Panc1 (cell line): Measurements from ENCODE around the gene TRPV5. TPM values are rescaled to one million over a fixed set of nuclear protein-coding genes. Genes with fewer than 3 reads are reported as not detected.

Experiments used
- ATAC-seq: fragments of 200-7000 bp; cut with Tn5 transposase; 2 replicates; pipeline ENCODE4 v1.9.1; 2020; ENCODE audit warnings: mild to moderate bottlenecking, moderate library complexity
- BruUV-seq: library from RNA; stranded (reverse); fragments of 400-500 nt; replicated peaks from 2 replicates; lab custom pipeline; 2021; lab: Mats Ljungman, UMichigan
- CTCF ChIA-PET: fragments of 300-600 bp; sonication (Branson Sonifier 250); formaldehyde crosslinking; loops from one replicate; lab custom pipeline; 2022; ENCODE audit warnings: antibody characterized with exemption; lab: Charles Lee
- POLR2A ChIA-PET: fragments of 300-600 bp; sonication (Branson Sonifier 250); formaldehyde crosslinking; loops from one replicate; lab custom pipeline; 2022; ENCODE audit warnings: antibody characterized with exemption; lab: Charles Lee
- DNase-seq: peaks from one replicate; pipeline ENCODE4 v3.0.0-alpha.2; 2010; ENCODE audit warnings: low read depth, low spot score
- H3K27ac ChIP-seq: 2 replicates; pipeline ENCODE4 v1.5.1; 2011; ENCODE audit warnings: mild to moderate bottlenecking, low read length, inconsistent platforms
- H3K27me3 ChIP-seq: fragments of 200-500 bp; sonication (Bioruptor generic); 2 replicates; pipeline ENCODE4 v1.6.0; 2014; ENCODE audit warnings: low read length, inconsistent platforms; ENCODE audit not compliant: control insufficient read depth, insufficient read depth
- H3K36me3 ChIP-seq: fragments of 200-500 bp; sonication (Bioruptor generic); 2 replicates; pipeline ENCODE4 v1.5.1; 2014; ENCODE audit warnings: inconsistent platforms, mild to moderate bottlenecking, low read length, moderate library complexity; ENCODE audit not compliant: control insufficient read depth, insufficient read depth
- H3K4me1 ChIP-seq: 2 replicates; pipeline ENCODE4 v1.5.1; 2011; ENCODE audit warnings: inconsistent platforms, mild to moderate bottlenecking, low read length, moderate library complexity; ENCODE audit not compliant: control insufficient read depth, insufficient read depth
- H3K4me3 ChIP-seq, 2 experiments: 2 replicates each; pipeline ENCODE4 v1.5.1; 2011 to 2012; ENCODE audit warnings: low read depth in 2 of 2, low read length in 2 of 2, mild to moderate bottlenecking in 2 of 2, inconsistent platforms in 1 of 2, moderate library complexity in 1 of 2
- H3K9me3 ChIP-seq: fragments of 200-500 bp; sonication (Bioruptor generic); 2 replicates; pipeline ENCODE4 v1.5.1; 2014; ENCODE audit warnings: low read depth, mild to moderate bottlenecking, inconsistent platforms, low read length, moderate library complexity; ENCODE audit not compliant: control insufficient read depth, insufficient read depth
- CTCF ChIP-seq: fragments of 450-650 bp; IDR thresholded peaks from 2 replicates; pipeline ENCODE4 v1.5.1; 2017; ENCODE audit warnings: mild to moderate bottlenecking
- POLR2AphosphoS5 ChIP-seq: IDR thresholded peaks from 2 replicates; pipeline ENCODE4 v1.6.1; 2012; ENCODE audit warnings: mild to moderate bottlenecking, low read depth, low read length, moderate library complexity
- REST ChIP-seq, 2 experiments: IDR thresholded peaks; 2 replicates each; pipeline ENCODE4 v1.6.1; 2011 to 2012; ENCODE audit warnings: low read depth in 2 of 2, control low read depth in 1 of 2, low read length in 1 of 2, mild to moderate bottlenecking in 1 of 2, moderate library complexity in 1 of 2; ENCODE audit not compliant: insufficient read depth in 1 of 2
- SIN3A ChIP-seq: IDR thresholded peaks from 2 replicates; pipeline ENCODE4 v1.6.1; 2012; ENCODE audit warnings: low read depth, mild to moderate bottlenecking, low read length, moderate library complexity, borderline replicate concordance; ENCODE audit not compliant: insufficient read depth
- TCF7L2 ChIP-seq: IDR thresholded peaks from 2 replicates; pipeline ENCODE4 v1.6.1; 2011; ENCODE audit warnings: mild to moderate bottlenecking, low read depth, low read length, inconsistent platforms
- in situ Hi-C: cut with HindIII; loops from 2 replicates; pipeline ENCODE4 v1.10.0; 2016; ENCODE audit warnings: low sequenced_read_pairs, low pct_unique_long_range_greater_than_20kb
- intact Hi-C: fragments of 100-400 bp; cut with micrococcal nuclease; formaldehyde crosslinking; loops from one replicate; pipeline ENCODE4 v1.10.0; 2022; ENCODE audit not compliant: unreplicated experiment
- total RNA-seq: library from RNA; stranded (reverse); gene quantifications from one replicate; pipeline ENCODE4 v1.2.1, GENCODE V29; 2021; ENCODE audit not compliant: unreplicated experiment

TRPV5 gene
- total RNA-seq, 1 experiment from 2014 or later, result not detected

- POLR2A ChIA-PET, result no interaction called here
- in situ Hi-C loops (no loop called here), intact Hi-C loops (no loop called here)
- Histone ChIP-seq H3K9me3 (no peaks in the 10 kb centered on the region), H3K4me3 (no peak overlapping the region), H3K27me3 (no peaks in the 10 kb centered on the region; the same call in 1 of the 2 replicates), H3K36me3 (no peaks in the 10 kb centered on the region), H3K4me1 (no peaks in the 10 kb centered on the region), H3K27ac (no peak overlapping the region)
- DNase-seq (no peak), ATAC-seq (no peak)
- TF ChIP-seq POLR2AphosphoS5 (no peak), REST (IDR thresholded peaks at IDR 0.05; ENCODE audit: insufficient read depth in 1 of 2, low read depth in 2 of 2, low read length in 1 of 2) (no peak), SIN3A (no peak), CTCF (no peak), TCF7L2 (no peak)
- CTCF ChIA-PET, result no interaction called here
- no TSS peak for BruUV-seq
Measured at GRCh38 chr7:142897691-142898090, 35.9 kb downstream of the TRPV5 start.

- no peak overlapping the region for H3K27ac ChIP-seq
- ChIA-PET CTCF (no interaction called here), POLR2A (no interaction called here)
- no peaks in the 10 kb centered on the region for H3K4me1 ChIP-seq
- DNase-seq (no peak), ATAC-seq (no peak)
- no peak for TF ChIP-seq REST (IDR thresholded peaks at IDR 0.05; ENCODE audit: insufficient read depth in 1 of 2, low read depth in 2 of 2, low read length in 1 of 2)
- TF ChIP-seq CTCF, result no peak
- TF ChIP-seq TCF7L2, result no peak
- TF ChIP-seq SIN3A, result no peak
- TF ChIP-seq POLR2AphosphoS5, result no peak
- no peak overlapping the region for H3K4me3 ChIP-seq
- H3K36me3 ChIP-seq, result no peaks in the 10 kb centered on the region
- in situ Hi-C loops, result no loop called here
- intact Hi-C loops, result no loop called here
- H3K9me3 ChIP-seq, result no peaks in the 10 kb centered on the region
- no peaks in the 10 kb centered on the region; the same call in 1 of the 2 replicates for H3K27me3 ChIP-seq
- no TSS peak for BruUV-seq
Measured at GRCh38 chr7:142896741-142897379, 36.7 kb downstream of the TRPV5 start.
